Fibroblast of pulmonary artery (primary cell): ENCODE results near the gene TTC9.

Experiments
- DNase-seq: peaks from one replicate; pipeline ENCODE4 v3.0.0-alpha.2; 2010; ENCODE audit warnings: low read depth
- H3K4me3 ChIP-seq: replicated peaks from 2 replicates; pipeline ENCODE4 v1.5.1; 2011; ENCODE audit warnings: low read depth, mild to moderate bottlenecking, control low read depth, low read length, moderate library complexity
- TF ChIP-seq, protein P1 (sequence below): IDR thresholded peaks from 2 replicates; pipeline ENCODE4 v1.5.1; 2011; ENCODE audit warnings: mild to moderate bottlenecking, control low read depth, low read length, inconsistent platforms; ENCODE audit errors: missing control alignments

TTC9 gene

DNA sequence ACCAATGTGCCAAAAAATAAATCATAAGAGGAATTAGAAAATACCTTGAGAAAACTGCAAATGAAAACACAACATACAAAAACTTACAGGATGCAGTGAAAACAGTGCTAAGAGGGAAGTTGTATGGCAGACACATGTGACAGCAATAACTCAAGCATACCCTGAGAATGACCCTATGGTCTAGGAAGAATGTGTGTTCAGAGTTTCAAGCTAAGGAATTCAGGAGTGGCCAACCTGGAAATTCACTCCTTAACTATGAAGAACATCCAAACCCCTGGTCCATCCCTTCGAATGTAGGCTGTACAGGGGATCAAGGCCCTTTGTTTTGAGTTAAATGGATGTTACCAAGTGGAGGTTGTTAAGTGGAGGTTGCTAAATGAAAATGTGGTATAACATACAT is 16.7 kb upstream of the TTC9 start:
- DNase-seq = no peak
- TF ChIP-seq, protein P1, sequence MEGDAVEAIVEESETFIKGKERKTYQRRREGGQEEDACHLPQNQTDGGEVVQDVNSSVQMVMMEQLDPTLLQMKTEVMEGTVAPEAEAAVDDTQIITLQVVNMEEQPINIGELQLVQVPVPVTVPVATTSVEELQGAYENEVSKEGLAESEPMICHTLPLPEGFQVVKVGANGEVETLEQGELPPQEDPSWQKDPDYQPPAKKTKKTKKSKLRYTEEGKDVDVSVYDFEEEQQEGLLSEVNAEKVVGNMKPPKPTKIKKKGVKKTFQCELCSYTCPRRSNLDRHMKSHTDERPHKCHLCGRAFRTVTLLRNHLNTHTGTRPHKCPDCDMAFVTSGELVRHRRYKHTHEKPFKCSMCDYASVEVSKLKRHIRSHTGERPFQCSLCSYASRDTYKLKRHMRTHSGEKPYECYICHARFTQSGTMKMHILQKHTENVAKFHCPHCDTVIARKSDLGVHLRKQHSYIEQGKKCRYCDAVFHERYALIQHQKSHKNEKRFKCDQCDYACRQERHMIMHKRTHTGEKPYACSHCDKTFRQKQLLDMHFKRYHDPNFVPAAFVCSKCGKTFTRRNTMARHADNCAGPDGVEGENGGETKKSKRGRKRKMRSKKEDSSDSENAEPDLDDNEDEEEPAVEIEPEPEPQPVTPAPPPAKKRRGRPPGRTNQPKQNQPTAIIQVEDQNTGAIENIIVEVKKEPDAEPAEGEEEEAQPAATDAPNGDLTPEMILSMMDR = no peak
- no peak overlapping the region for H3K4me3 ChIP-seq

DNA sequence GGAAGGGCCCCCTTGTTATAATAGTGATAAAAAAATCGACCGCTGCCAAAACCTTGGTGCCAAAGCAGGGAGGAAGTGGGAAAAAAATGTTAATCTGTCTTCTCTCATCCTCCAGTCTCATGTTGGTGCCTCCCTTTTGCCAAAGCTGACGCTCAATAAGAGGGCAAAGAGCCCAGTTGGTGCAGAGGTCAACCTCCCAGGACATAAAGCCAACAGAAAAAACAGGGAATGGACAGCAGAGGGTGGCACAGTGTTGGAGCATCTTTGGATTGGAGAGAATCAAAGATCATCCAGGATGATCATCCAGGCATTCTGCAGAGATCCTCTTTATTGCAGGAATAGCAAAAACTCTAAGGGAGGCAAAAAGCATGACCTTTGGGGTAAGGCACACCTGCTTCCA is 9.8 kb upstream of the TTC9 start:
- no peak overlapping the region for H3K4me3 ChIP-seq
- no peak for DNase-seq
- TF ChIP-seq, protein P1 = no peak

DNA sequence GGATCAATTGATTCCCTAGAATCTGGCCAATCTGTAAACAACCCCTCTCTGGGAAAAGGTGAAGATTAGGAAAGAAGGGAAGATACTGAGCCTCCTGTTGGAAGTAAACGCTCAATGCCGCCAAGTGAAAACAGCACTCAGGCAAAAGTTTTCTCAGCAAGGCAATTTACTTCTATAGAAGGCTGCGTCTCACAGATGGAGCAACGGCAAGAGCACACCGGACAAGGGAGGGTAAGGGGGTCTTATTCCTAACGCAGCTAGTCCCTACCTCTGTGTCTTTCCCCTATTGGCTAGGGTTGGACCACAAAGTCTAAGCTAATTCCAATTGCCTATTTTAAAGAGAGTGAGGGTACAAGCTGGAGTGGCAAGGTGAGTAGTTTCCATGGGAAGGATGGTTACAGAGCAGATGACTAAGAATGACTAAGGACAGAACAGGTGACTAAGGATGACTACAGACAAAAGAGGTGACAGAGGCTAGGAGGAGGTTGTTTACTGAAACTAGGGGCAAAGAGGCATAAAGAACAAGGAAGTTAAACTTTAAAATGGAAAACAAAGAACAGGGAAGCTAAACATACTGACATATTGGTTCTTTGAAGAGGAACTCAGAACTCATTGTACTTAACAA is 5.6 kb upstream of the TTC9 start:
- TF ChIP-seq, protein P1 = no peak
- no peak for DNase-seq
- H3K4me3 ChIP-seq = no peak overlapping the region

DNA sequence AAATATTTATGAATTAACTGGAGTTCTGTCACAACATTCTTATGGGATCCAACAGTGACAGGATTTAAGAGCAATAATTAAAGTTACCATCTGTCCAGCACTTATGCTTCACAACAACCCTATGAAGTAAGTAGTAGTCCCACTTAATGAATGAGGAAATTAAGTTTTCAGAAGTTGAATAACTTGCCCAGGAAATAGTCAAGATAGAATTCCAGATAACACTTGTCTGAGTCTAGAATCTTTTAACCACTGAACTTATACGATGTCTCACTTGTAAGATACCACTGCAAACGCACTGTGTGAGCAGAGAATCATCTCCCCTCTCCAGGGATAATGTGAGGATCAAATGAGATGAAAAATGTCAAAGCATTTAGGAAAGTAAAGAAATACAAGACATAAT is 3.3 kb upstream of the TTC9 start:
- H3K4me3 ChIP-seq = no peak overlapping the region
- DNase-seq = no peak
- TF ChIP-seq, protein P1 = no peak

DNA sequence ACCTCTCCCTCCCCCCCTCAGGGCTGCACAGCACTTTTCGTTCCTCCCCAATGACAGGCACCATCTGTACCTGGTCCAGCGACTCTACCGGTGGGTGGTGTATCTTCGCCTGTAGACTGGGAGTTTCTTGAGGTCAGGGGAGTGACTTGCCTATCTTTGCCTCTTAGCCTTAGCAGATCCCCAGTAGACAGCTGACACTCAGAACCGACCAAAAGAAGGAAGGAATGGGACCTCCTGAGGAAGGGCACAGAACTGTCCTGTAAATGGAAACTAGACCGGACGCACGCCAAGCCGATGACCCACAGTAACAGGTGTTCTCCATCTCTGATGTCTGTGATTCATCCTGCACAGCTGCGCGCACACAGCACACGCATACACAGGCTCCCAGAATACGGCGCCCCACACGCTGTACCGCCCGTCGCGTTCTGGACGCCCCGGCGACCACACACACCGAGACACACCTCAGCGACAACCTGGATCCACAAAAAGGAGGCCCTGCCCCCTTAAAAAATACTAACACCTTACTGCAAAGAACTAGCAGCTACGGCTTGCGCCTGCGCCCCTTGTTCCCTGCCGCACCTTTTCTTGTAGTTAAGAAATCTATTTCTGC is 673 bp upstream of the TTC9 start:
- TF ChIP-seq, protein P1 = no peak
- peak overlapping the region; percentile 51 for H3K4me3 ChIP-seq
- peak; percentile 30 for DNase-seq

DNA sequence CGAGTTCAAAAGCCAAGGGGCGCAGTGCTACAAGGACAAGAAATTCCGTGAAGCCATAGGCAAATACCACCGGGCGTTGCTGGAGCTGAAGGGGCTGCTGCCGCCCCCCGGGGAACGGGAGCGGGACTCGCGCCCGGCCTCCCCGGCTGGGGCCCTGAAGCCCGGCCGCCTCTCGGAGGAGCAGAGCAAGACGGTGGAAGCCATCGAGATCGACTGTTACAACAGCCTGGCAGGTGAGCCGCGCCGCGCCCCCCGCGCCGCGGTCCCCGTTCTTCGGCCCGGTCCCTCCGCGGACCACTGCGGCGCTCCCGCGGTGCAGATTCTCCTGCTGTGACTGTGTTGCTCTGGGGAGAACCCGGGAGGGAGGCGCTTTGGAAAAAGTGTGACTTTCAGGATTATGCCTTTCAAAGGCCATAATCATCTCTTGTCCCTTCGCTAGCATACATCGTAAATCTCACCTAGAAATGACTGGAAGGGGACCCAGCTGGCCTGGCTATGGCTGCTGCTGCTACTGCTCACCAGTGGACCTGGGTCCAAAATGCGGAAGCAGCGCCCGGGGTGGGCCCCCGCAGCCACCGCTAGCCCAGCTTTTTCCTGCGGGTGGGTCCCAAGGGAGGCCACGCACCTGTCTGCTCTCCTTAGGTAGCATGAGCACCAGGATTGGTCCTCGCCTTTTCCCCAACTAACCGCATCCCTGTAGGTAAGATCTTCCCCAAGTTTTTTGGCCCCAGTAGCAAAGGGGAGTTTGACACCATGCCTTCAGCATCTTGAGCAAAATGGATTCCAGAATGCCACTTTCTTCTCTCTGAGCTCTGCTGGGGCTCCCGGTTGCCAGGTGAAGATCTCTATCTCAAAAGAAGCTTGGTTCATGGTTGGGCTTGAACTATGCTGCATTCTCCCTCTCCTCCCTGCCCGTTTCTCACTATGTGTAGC is 853 bp downstream of the TTC9 start:
- DNase-seq = no peak

More for the DNA sequence above, 853 bp downstream of the TTC9 start:
- peak overlapping the region; percentile 28 for H3K4me3 ChIP-seq
- TF ChIP-seq, protein P1 = no peak
